ENCODE data around the gene ACKR3.

Gene ACKR3

DNA sequence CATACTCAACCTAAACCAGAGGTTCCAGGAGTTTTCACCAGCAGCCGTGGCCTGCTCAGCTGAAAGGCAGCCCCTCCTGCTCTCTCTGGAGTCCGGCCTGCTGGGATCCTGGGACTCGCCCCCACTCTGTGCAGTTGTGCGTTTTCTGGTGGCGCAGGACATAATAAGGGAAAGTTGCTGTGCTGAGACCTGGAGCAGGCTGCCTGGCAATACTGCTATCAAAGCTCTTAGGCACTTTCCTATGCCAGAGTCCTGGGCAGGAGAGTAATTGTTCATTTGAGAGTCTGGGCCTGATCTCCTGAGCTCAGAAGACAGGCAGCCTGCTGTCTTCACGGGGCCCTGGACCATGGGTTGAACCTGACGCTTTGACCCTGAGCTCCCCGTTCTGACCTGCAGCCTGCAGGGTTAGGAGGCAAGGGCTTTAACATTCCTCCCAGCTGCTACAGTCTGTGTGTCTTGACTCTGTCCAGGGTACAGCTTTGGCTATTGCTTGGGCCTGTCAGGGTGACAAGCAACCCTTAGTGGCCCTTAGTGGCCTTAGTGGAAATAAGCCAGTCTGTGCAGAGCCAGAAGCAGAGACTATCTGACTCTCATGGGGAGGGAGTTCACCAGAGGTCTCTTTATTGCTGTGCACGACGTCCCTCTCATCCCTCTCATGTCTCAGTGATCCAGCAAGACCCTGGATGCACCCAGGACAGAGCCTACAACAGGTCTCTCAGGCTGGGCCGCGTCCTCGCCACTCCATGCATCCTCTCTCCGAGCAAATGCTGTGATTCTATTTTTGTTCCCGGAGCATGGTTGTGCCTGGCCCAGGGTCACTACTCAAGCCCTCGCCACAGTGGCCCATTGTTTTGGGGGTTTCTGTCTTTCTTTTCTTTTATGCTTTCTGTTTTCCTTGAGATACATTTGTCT lies 60.6 kb downstream of the ACKR3 start:
- no peak for DNase-seq (ENCODE audit: low read depth in 2 of 2)

GRCh38 chr2:236631281-236631855 lies 61.7 kb downstream of the ACKR3 start:
- no peak for DNase-seq (ENCODE audit: low read depth in 2 of 2)

- no peak for DNase-seq (ENCODE audit: low read depth in 2 of 2)
Measured at GRCh38 chr2:236631856-236632291, 62.2 kb downstream of the ACKR3 start.
